Measurements from ENCODE around the gene PCDHB5.
"Not testable (repeated sequence)": the region's sequence is repeated elsewhere in the genome, so short reads cannot be mapped to it uniquely, and the experiment has no call there.

DNA sequence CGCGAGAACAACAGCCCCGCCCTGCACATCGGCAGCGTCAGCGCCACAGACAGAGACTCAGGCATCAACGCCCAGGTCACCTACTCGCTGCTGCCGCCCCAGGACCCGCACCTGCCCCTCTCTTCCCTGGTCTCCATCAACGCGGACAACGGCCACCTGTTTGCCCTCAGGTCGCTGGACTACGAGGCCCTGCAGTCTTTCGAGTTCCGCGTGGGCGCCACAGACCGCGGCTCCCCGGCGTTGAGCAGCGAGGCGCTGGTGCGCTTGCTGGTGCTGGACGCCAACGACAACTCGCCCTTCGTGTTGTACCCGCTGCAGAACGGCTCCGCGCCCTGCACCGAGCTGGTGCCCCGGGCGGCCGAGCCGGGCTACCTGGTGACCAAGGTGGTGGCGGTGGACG, 16.6 kb downstream of the PCDHB5 start:
- TF ChIP-seq, protein P1, sequence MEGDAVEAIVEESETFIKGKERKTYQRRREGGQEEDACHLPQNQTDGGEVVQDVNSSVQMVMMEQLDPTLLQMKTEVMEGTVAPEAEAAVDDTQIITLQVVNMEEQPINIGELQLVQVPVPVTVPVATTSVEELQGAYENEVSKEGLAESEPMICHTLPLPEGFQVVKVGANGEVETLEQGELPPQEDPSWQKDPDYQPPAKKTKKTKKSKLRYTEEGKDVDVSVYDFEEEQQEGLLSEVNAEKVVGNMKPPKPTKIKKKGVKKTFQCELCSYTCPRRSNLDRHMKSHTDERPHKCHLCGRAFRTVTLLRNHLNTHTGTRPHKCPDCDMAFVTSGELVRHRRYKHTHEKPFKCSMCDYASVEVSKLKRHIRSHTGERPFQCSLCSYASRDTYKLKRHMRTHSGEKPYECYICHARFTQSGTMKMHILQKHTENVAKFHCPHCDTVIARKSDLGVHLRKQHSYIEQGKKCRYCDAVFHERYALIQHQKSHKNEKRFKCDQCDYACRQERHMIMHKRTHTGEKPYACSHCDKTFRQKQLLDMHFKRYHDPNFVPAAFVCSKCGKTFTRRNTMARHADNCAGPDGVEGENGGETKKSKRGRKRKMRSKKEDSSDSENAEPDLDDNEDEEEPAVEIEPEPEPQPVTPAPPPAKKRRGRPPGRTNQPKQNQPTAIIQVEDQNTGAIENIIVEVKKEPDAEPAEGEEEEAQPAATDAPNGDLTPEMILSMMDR (IDR thresholded peaks at IDR 0.05): not testable (repeated sequence)
- TF ChIP-seq POLR2A (IDR thresholded peaks at IDR 0.05): not testable (repeated sequence)
